22Rv1 (cell line): Measurements from ENCODE around the gene DEFB121.
"Not testable (repeated sequence)": the region's sequence is repeated elsewhere in the genome, so short reads cannot be mapped to it uniquely, and the experiment has no call there.

Experiments used
- H3K27ac ChIP-seq: fragments of 450-650 bp; 2 replicates; pipeline ENCODE4 v1.5.1; 2017
- ZFX ChIP-seq: fragments of 450-650 bp; IDR thresholded peaks from 2 replicates; pipeline ENCODE4 v1.6.1; 2017; ENCODE audit warnings: antibody characterized with exemption, borderline replicate concordance
- TF ChIP-seq, protein P1 (sequence below): fragments of 450-650 bp; IDR thresholded peaks from 2 replicates; pipeline ENCODE4 v1.5.1; 2017; ENCODE audit warnings: mild to moderate bottlenecking

Gene DEFB121

DNA sequence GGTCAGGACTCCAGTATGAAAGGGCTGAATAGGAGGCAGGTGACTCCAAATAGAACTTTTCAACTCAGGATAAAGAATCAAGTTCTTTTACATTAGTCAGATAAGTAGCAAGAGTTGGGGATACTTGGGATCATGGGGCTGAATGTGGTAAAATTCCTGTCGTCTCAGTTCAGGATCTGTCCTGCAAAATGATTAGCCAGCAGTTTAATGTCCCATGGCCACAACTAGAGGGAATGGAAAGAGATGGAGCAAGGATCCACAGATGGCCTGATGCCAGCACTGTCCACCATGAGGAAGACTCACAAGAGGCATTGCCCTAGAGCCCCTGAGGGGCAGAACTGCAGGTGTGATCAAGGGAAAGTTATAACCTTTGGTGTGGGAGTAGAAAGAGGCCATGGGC lies 2.1 kb downstream of the DEFB121 start:
- TF ChIP-seq, protein P1, sequence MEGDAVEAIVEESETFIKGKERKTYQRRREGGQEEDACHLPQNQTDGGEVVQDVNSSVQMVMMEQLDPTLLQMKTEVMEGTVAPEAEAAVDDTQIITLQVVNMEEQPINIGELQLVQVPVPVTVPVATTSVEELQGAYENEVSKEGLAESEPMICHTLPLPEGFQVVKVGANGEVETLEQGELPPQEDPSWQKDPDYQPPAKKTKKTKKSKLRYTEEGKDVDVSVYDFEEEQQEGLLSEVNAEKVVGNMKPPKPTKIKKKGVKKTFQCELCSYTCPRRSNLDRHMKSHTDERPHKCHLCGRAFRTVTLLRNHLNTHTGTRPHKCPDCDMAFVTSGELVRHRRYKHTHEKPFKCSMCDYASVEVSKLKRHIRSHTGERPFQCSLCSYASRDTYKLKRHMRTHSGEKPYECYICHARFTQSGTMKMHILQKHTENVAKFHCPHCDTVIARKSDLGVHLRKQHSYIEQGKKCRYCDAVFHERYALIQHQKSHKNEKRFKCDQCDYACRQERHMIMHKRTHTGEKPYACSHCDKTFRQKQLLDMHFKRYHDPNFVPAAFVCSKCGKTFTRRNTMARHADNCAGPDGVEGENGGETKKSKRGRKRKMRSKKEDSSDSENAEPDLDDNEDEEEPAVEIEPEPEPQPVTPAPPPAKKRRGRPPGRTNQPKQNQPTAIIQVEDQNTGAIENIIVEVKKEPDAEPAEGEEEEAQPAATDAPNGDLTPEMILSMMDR: no peak
- no peak for TF ChIP-seq ZFX
- no peak overlapping the region for H3K27ac ChIP-seq

DNA sequence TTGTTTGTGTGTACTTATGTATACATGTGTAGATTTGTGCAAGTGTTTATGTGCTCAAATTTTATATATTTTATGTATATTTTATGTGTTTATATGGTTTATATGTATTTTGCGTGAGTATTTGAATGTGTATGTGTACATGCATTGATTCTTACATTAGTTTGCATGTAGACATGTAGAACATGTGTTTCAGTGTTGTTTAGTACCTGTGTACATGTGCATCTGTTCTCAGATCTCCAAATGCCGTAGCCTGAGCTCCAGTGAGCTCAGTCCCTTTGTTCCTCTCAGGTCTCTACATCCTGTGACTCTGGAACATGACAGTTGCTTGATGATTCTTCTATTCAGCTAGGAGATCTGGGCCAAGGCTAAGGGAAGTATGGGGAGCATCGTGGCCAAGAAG lies 11.1 kb downstream of the DEFB121 start:
- no peak overlapping the region for H3K27ac ChIP-seq
- TF ChIP-seq ZFX: no peak
- TF ChIP-seq, protein P1: no peak

DNA sequence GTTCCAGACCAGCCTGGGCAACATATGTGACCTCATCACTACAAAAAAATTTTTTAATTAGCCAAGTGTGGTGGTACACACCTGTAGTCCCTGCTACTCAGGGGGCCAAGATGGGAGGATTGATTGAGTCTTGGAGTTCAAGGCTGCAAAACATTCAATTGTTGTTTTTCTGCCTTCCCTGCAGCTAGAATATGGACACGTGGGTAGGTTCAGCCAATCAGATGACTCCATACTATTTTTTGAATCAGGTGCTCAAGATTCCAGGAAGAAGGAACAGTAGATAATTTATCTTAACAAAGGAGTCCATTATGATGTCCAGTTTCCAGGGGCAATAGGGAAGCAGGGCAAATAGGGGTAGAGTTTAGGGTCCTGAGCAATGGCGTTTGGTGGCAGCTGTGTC lies 13.2 kb downstream of the DEFB121 start:
- no peak for TF ChIP-seq ZFX
- TF ChIP-seq, protein P1: no peak
- H3K27ac ChIP-seq: no peak overlapping the region

DNA sequence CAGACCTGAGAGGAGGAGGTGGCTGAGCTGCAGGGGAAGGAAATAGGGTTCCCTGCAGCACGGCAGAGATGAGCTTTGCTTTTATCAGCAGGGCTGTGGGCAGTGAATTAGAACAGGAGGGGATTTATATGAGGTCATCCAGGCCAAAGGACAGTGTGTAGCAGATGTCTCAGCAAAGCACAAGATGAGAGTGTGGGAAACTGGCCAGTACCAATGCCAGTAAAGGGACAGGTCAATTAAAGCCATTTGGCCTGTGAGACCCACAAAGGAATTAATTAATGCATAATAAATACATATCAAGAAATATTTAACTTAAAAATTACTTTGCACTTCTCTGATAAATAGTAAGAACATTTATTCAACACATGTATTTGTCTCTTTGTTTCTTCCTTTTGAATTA lies 15.5 kb downstream of the DEFB121 start, which contains the start of gene DEFB119:
Gene DEFB119, minus strand, starts transcription at position 101 of the 400 bp plus-strand sequence. CDS start 107 bp downstream, outside the sequence.
- no peak for TF ChIP-seq ZFX
- H3K27ac ChIP-seq: no peak within 1 kb of the TSS

DNA sequence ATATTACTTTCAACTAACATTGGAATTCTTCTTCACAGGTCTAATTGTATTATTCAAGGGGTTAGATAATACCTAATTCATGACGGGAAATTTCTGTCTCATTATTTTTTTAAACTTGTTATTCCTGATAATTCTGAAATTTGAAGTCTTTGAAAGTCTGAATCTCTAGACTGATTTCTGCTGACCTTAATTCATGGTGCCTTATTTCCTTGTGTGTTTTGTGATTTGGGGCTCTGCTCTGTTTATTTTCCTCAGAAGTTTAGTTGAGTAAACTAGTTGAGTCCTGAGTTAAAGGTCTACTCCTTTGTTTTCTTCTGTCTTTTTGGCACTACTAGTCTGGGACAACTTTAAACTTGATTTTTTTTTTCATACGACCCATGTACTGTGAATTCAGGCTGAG lies 31.7 kb downstream of the DEFB121 start:
- H3K27ac ChIP-seq: no peak overlapping the region
- TF ChIP-seq ZFX: no peak
- TF ChIP-seq, protein P1: no peak

DNA sequence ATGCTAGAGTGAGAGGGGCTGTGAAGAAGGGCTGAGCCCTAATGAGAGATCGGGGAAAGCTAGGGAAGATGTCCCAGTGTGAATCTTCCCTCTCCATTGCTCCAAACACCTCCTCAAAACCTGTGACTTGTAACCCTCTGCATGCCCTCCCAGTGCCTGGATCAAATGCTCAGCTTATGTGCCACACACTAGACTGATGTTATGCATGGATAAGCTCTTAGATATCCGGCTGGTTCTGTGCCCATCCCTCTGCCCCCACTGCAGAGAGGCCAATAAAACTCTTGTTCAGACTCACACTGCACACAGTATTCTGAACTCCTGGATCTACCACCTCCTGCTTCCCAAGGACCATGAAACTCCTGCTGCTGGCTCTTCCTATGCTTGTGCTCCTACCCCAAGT lies 37.7 kb downstream of the DEFB121 start, which contains the start of gene DEFB118:
Gene DEFB118, plus strand, starts transcription at position 301 of the 400 bp plus-strand sequence. Its CDS starts 50 bp downstream, at position 351.
- TF ChIP-seq ZFX: no peak
- TF ChIP-seq, protein P1: no peak

DNA sequence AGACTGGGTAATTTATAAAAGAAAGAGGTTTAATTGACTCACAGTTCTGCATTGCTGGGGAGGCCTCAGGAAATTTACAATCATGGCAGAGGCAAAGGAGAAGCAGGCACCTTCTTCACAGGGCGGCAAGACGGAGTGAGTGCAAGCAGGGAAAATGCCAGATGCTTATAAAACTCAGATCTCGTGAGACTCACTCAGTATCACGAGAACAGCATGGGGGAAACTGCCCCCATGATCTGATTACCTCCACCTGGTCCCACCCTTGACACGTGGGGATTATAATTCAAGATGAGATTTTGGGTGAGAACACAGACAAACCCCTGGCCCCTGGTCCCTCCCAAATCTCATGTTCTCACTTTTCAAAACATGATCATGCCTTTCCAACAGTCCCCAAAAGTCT lies 41.7 kb downstream of the DEFB121 start:
- not testable (repeated sequence) for H3K27ac ChIP-seq

More for the DNA sequence above, 37.7 kb downstream of the DEFB121 start, which contains the start of gene DEFB118:
- H3K27ac ChIP-seq: no peak within 1 kb of the TSS

DNA sequence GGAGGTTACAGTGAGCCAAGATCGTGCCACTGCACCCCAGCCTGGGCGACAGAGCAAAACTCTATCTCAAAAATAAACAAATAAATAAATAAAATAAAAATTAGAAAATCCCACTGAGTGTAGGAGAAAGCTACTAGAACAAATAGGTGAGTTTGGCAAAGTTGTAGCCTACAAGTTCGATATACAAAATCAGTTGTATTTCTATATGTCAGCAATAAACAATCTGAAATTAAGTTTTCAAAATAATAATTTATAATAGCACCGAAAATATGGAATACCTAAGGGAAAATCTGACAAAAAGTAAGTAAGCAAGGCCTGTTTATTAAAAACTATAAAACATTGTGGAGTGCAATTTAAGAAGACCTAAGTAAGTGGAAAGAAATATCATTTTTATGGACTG lies 42.7 kb downstream of the DEFB121 start:
- H3K27ac ChIP-seq: no peak overlapping the region
- TF ChIP-seq ZFX: no peak
- TF ChIP-seq, protein P1: no peak
